Middle frontal gyrus (tissue), 1 donor: ENCODE data around the gene GRHPR.
A peak's percentile ranks its signal among the peaks of the same experiment; 100 is the strongest.

Experiments
- DNase-seq: peaks from one replicate; pipeline ENCODE4 v3.0.0-alpha.2; 2015; ENCODE audit warnings: low spot score; ENCODE audit errors: extremely low spot score

GRHPR gene

DNA sequence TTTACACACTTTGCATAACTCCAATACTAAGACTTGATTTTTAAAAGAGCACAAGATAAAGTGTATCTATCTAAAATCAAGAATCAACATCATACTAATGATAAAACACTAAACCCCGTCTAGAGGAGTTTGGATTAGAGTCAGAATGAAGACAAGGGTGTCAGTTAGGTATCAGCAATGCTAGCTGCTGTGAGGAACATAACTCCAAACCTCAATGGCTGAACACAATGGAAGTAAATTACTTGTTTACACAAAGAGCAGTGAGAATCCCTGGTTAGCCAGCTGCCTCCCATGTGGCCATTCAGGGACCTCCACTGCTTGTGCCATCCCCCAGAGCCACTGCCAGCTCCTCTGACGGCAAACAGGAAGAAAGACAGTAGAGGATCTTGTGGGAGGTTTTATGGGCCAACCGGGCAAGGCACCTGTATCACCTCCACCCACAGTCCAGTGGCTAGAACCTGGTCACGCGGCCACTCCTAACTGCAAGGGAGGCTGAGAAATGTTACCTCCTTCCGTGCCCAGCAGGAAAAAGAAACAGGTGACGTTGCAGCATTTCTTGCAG is 24.0 kb upstream of the GRHPR start:
- no peak for DNase-seq

DNA sequence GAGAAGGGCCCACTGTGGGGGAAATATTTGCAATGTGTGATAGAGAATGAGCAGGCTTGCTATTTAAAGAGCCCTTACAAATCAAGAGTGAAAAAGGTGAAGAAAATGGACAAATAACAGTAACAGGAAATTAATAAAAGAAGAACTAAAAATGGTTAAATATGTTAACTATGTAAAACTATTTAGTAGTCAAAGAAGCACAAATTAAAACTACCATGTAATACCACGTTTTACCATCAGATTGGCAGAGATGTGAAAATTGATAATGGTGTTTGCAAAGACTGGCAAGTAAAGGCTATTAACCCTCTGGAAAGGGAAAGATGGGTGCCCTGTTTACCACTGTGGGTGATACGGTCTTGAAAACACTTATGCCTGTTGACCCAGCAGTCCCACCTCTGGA is 23.2 kb upstream of the GRHPR start:
- no peak for DNase-seq

DNA sequence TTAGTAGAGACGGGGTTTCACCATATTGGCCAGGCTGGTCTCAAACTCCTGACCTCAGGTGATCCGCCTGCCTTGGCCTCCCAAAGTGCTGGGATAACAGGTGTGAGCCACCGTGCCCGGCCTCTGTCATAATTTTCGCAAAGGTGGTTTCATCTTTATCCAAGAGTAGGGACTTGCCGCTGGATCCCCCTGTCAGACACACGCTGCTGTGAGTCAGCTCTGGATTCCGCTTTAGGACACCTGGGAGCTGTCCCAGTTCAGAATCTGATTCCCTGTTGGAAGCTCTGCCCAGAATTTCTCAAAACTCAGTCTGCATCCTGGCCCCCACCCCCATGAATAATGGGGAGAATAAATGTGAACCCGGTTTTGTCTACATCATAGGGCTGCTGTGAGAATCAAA is 17.9 kb upstream of the GRHPR start:
- no peak for DNase-seq

DNA sequence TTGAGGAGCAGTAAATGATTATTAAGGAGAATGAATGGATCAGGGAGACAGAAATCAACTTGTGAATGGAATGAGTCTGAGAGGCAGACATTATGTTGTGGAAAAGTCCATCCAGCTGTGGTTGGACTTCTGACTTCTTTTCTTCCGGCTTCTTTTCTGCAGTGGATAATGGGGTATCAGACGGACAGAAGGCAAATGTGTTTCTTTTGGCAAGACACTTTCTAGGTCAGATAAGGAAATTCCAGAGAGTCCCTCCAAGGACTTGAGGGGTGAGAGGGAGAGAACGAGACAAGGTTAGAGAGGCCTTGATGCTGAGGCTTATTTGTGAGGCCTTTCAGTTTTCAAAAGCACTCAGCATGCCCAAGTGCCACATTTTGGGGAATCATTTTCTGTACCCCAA is 17.1 kb upstream of the GRHPR start:
- no peak for DNase-seq

DNA sequence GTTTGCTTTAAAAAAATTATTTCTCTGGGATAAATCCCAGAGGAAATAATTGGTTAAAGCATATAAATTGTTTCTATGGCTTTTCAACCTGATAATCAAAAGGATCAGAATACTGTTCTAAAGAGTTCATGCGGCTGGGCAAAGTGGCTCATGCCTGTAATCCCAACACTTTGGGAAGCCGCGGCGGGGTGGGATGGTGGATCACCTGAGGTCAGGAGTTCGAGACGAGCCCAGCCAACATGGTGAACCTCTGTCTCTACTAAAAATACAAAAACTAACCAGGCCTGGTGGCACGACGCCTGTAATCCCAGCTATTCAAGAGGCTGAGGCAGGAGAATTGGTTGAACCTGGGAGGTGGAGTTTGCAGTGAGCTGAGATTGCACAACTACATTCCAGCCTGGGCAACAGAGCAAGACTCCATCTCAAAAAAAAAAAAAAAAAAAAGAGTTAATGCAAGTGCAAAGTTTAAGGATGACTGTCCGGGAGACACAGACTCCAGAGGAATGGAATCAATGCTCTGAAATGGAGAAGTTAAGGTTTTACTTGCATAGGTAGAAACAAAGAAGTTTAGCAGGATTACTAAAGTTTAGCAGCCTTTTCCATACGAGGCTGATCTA is 16.6 kb upstream of the GRHPR start:
- no peak for DNase-seq

DNA sequence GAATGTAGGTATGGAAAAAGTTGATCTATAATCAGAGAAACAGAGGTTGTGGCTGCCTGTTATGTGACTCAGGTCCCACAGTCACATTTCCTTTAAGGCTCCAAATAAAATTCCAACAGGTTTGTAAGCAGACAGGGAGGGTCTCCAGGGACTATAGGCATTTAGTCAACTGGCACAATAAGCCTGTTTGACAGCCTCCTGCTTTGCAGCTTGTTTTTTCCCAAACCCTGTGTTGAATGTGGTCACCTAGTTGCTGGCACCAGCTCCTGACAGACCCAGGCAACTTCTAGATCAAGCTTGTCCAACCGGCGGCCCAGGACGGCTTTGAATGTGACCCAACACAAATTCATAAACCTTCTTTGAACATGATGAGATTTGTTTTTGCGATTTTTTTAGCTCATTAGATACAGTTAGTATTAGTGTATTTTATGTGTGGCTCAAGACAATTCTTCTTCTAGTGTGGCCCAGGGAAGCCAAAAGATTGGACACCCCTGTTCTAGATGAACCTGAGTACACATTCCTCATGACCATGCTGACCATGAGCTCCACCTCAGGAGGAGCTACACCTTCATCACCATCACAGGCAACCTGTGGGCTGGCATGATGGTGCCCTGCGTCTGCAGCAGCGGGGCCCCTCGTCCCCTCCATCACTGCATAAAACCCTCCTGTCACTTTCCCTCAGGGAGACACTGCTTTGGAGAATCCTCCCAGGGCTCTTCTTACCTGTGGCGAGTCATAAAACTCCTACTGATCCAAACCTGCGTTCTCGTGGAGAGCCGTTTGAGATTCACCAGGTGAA is 15.7 kb upstream of the GRHPR start:
- DNase-seq = no peak

DNA sequence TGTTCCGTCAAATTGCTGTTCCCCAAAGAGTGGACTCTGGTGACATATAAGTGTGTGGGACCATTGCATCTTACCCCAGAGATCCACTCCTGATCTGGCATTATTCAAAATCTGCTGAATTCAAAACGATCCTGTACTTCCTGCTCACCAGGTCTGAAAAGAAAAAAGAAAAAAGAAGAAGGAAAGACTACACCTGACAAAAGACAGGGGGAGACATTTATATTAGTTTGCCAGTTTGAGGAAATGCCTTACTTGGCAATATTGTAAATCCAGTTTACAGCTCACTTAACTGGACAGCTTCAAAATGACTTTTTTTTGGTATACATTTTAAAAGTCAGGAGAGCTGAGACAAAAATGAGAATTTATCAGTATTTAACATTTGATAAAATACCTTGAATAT is 15.0 kb upstream of the GRHPR start:
- no peak for DNase-seq

DNA sequence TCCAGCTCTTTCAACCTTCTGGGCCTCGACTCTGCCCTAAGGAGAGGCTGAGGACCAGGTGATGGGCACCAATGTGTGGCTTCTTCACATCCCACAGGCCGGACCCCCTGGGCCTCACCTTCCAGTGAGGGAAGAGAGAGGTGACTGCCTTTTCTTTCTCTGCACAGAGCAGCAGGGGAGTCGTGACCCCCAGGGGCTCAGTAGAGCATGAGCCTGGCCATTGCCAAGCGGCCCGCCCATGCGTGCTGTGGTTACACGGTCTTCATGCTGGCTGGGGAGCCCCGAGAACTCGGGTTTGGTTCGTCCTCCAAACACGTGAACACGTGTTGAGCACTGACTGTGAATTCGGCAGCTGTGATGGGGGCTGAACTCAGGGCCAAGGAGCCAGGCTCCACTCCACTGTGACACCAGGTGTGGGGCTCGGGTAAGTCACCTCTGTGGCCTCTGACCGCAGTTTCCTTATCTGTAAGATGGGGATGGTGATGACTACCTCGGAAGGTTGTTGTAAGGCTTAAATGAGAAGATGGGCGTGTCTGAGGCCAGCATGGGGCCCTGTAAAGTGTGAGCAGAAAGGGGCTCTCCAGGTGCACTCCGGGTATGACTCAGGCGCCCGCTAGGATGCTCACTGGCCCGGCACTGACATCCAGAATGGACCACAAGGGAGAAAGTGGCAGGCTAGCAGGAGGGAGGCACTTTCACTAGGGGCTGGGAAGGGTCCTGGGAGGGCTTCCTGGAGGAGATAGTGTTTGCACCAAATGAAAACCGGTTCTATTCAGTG is 13.4 kb upstream of the GRHPR start:
- no peak for DNase-seq

DNA sequence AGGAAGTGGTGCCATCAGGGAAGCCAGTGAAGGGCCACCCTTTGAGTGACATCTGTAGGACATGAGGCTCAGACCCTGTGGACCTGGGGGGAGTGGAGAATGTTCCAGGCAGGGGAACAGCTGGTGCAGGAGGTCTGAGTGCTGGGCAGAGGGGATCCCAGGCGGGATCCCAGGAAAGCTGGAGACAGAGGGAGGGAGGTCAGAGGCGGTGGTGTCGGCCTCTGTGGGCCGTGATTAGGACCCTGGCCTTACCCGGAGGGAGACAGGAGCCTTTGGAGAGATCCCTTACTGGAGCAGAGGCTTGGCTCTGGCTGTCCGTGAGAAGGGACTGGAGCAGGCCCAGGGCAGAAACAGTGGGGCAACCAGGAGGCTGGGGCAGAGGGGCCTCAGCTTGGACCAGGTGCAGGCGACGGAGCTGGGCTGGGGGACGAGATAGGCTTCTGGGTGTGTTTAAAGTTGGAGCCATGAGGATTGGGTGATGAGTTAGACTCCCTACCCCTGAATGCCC is 12.1 kb upstream of the GRHPR start:
- no peak for DNase-seq

DNA sequence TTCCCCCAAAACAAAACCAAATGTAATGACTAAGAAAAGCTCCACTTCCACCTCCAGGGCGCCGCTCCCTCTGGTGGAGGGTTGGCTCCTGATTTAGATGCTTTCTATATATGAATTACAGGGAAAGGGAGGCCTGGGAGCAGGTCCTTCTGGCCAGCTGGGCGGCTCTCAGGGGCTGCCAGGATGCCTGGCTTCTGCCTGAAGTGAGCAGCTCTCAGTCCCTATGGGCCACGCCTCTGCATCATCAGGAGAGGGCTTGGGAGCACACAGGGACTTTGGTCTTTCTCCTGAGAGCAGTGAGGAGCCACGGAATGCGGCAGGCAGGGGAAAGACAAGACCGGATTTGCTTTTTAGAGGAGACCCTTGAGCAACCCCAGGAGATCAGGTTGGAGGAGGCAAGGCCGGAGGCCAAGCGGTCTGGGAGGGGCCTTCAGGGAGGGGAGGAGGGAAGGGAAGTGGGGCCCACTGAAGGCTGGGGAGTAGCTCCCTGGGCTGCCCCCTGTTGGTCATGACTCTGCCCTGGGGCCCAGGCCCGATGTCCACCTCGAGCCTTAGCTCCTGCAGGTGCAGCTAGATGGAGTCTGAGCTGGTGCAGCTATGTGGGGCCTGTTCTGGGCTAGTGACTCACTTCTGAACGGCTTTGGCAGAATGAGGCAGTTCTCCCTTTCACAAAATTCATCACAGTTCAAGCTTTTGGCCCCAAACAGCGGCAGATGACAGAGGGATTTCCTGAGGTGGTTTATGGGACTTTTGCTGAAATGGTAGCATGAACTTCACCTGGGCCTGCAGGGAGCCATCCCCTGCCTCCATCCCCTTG is 11.3 kb upstream of the GRHPR start:
- no peak for DNase-seq

DNA sequence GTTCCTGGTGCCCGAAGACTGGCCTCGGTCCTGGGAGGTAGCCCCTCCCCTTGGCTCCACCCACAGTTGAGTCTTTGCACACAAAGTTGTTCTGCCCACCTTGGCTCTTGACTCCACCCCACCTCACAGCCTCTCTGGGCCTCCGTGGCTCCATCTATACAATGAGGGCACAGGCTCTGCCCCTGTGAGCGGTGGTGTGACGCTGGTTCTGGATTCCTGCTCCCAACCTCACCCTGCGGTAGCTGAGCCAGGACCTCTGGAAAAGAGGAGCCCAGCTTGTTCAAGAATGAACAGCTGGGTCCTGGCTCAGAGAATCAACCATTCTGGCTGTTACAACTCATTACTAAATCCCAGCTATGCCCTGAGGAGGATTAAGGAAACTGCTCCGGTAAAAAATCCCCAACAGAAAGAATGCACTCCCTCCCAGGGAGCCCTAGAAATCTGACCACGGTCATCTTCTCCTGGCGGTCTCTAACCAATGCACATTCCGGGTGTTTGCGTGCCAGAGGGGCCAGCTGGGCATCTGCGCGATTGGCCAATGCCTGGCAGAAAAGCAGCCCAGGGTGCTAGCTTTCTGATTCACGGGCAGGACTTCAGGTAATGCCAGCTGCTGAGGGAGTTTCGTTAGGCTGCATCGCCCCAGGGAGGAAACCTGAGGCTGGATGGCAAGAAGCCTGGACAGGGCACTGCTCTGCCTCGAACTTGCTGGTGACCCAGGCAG is 9.9 kb upstream of the GRHPR start:
- DNase-seq = no peak

DNA sequence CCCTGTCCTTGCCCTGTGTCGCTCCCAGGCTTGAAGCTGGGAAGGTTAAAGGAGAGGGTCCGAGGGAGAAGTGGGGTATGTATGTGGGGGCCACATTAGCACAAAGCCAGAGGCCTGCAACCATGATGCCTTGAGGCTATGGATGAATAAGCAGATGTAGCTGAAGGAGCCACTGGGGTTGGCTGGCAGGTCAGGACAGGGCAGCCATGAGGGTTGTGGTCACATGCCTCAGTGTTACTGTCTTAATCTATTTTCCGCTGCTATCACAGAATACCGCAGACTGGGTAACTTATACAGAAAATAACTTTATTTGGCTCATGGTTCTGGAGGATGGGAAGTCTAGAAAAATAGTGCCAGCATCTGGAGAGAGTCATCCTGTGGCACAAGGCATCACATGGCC is 9.2 kb upstream of the GRHPR start:
- no peak for DNase-seq

DNA sequence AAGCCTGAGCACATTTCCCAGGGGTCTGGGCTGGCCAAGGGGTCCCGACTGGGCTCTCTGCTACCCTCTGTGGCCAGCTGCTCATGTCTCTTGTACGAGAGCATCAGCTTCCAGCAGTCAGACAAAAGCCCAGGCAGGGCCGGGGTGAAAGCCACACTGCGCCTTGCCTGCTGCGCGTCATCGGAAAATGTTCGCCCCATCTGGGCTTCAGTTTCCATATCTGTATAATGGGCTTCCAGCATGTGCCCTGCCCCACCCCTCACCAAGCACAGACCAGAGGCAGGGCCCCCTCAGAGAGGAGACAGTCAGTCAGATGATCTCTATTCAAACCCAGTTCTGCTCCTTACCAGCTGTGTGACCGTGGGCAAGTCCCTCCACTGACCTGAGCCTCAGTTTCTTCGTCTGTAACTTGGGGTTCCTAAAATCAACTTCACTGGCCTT is 8.0 kb upstream of the GRHPR start:
- no peak for DNase-seq

DNA sequence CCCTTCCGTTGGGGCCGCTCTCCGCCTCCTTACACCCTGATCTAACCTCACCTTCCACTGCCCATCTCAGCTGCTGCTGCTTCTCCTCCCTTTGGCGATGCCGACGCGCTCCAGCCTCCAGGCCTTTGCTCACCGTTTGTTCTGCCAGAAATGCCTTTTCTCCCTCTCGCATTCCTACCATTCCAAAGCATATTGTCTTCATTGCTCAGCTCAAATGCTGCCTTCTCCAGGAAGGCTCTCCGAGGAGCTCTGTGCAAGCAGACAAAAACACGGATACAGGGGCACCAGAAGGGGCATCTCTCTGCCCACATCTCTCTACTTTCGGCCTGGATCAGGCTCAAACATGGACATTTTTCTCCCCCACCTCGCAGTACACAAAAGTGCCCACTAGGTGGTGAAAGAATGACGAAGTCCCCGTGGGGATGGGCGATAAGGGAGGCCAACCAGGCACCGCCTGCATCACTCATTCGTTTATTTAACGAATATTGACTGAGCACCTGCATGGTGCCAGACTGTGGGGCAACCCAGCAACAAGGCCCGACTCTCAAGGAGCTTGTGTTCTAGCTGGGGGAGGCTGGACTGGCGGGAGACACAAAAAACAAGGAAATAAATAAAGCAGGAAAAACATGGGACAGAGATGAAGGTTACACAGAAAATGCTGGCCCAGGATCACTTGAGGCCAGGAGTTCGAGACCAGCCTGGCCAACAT is 7.3 kb upstream of the GRHPR start:
- peak; percentile 54 for DNase-seq

DNA sequence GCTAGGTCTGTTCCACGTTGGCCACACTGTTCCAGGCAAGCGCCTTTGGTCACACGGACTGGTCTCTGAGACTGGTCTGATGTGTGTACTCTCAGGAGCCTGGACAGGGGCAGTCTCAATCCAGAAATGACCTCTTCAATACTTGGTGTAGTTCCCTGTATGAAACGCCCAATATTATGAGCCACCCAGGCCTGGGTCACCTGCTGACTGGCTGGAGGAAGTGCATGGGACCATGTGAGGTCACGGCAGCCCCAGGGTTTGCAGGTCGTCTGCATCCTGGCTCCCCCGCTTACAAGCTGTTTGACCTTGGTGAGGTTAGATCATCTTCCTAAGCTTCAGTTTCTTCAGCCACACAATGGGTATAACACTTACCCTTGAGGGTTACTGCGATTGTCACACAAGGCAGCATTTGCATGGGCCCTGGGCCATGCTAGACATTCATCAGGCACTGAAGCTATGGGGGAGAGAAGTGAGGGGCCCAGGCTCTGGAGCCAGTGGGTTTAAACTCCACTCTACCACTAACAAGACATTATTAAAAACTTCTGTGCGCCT is 5.2 kb upstream of the GRHPR start:
- DNase-seq = no peak

DNA sequence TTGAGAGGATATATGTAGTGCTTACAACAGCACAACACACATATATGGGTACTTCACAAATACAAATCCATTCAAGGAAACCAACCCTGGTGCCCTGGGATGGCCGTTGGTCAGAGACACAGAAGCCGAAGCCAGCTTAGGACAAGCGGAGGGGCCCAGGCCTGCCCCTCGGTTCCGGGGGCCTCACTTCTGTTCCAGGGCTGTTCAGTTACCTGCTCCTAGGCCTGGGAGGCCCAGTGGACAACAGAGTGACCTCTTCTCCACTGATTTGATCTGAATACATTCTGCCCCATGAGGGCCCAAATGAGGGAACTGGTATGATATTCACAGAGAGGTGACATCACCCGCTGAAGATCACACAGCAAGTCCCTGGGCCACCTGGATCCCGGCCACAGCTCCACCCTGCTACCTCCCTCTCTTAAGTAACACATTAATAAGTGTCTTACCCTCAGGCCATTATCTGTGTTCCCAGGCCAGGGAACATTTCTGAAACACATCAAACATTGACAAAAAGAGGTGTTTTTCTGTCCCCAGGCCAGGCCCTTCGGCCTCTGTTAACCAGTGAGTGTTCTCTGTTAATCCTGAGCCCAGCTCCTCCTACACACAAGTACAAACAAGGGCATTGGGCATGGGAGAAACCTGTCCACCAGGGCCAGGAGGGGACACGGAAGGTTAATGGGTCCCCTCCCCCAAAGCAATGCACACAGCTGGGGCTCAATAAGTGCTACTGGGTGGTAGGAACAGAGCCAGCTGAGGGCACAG is 4.5 kb upstream of the GRHPR start:
- DNase-seq = no peak

DNA sequence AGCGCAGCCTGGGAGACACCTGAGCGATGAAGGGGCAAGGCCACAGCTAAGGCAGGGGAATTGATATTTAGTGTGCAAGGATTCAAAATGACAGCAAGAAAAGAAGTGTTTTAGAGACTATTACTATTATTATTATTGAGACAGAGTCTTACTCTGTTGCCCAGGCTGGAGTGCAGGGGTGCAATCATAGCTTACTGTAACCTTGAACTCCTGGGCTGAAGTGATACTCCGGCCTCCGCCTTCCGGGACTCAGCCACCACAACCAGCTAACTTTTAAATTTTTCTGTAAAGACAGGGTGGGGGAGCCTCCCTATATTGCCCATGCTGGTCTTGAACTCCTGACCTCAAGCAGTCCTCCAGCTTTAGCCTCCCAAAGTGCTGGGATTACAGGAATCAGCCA is 3.3 kb upstream of the GRHPR start:
- no peak for DNase-seq
